Adrenal gland (tissue), 12 donors: ENCODE data around the gene PIKFYVE. TPM values are rescaled to one million over a fixed set of nuclear protein-coding genes. Genes with fewer than 3 reads are reported as not detected.
A peak's percentile ranks its signal among the peaks of the same experiment; 100 is the strongest.

ENCODE experiments used
- DNase-seq, 7 donors: peaks; one replicate each; pipeline ENCODE4 v3.0.0-alpha.2; 2019 to 2020
- H3K27ac ChIP-seq, 5 donors: fragments of 200-600 bp; sonication (generic) in 4 of 5; 1 replicate in 3 of 5; 2 replicates in 2 of 5; pipeline versions ENCODE4 v1.5.1 to v1.8.0; 2016 to 2020; ENCODE audit warnings: mild to moderate bottlenecking in 1 of 5
- H3K27me3 ChIP-seq: fragments of 200-600 bp; 2 replicates; pipeline ENCODE4 v1.8.0; 2021
- H3K36me3 ChIP-seq, 2 donors: fragments of 200-600 bp; replicated peaks in 1 of 2; 1 replicate in 1 of 2; 2 replicates in 1 of 2; pipeline versions ENCODE4 v1.5.1 to v1.8.0; 2018 to 2022
- H3K4me1 ChIP-seq, 2 donors: fragments of 200-600 bp; replicated peaks in 1 of 2; 1 replicate in 1 of 2; 2 replicates in 1 of 2; pipeline versions ENCODE4 v1.5.1 to v1.8.0; 2018 to 2021
- H3K4me3 ChIP-seq, 4 donors: fragments of 200-600 bp; sonication (generic) in 3 of 4; one replicate each; pipeline ENCODE4 v1.5.1; 2016 to 2018
- H3K9me3 ChIP-seq, 3 donors: fragments of 200-600 bp; sonication (generic) in 1 of 3; replicated peaks in 1 of 3; 1 replicate in 2 of 3; 2 replicates in 1 of 3; pipeline versions ENCODE4 v1.5.1 to v1.8.0; 2016 to 2021
- POLR2A ChIP-seq, 2 donors: fragments of 450-650 bp; IDR thresholded peaks; one replicate each; pipeline ENCODE4 v1.6.1; 2017; ENCODE audit warnings: antibody characterized with exemption in 2 of 2, mild to moderate bottlenecking in 2 of 2, moderate library complexity in 1 of 2
- WGBS, 4 donors: extraction: QIAGEN DNeasy Blood & Tissue Kit in 2 of 4; methylation state at CpG; one replicate each; pipeline versions ENCODE4 v1.1.5 to v1.1.7; 2013 to 2017; 5-methylcytosine and 5-hydroxymethylcytosine counted together
- intact Hi-C, 2 donors: fragments of 100-400 bp; cut with DNase I; formaldehyde crosslinking; loops; one replicate each; pipeline versions ENCODE4 v1.14.1 to v1.15.0; 2022 to 2023
- polyA plus RNA-seq, 3 donors: library from polyadenylated mRNA; stranded (reverse); fragments of 200-250 nt in 2 of 3; fragments of 350-450 nt in 1 of 3; fragmentation: Illumina TruSeq in 1 of 3; extraction: RNeasy Lipid Tissue Mini Kit (QIAGEN cat#74804) in 1 of 3; gene quantifications; one replicate each; pipeline ENCODE4 v1.2.3, GENCODE V29; 2013 to 2014
- total RNA-seq, 9 donors: library from RNA; depleted of rRNA in 4 of 9; stranded (reverse); fragments of >200 nt in 4 of 9; fragments of 120-200 nt in 1 of 9; fragmentation: NEBNext Ultra II Directional in 1 of 9; extraction: Animal tissue kit (Norgen Biotek cat#: 25700) in 1 of 9; gene quantifications; one replicate each; pipeline versions ENCODE4 v1.1.0 to v1.2.4, GENCODE V29; 2013 to 2023
- TF ChIP-seq, protein P1 (sequence below), 6 experiments: fragments of 450-650 bp in 4 of 6; fragments of 200-600 bp in 2 of 6; sonication (generic) in 1 of 6; IDR thresholded peaks; 1 replicate in 5 of 6; 2 replicates in 1 of 6; pipeline versions ENCODE4 v1.5.1 to v1.8.0; 2016 to 2021; ENCODE audit warnings: antibody characterized with exemption in 6 of 6, mild to moderate bottlenecking in 2 of 6, moderate library complexity in 1 of 6
- donor health status: healthy with polysubstance abuse.
- donor health status: Bipolar disorder and iron deficiency.
- donor health status: DM: yes; HTN: yes; CAD: no.
- donor health status: DM: no; HTN: no; CAD: no.
- donor health status: DM: no; HTN: no; CAD: no.
- donor health status: DM: yes; HTN: yes; CAD: no.

Gene PIKFYVE
- total and polyA plus RNA-seq, 12 donors, result 5.1 to 36.5 (median 25.3) TPM

- no peaks in the 10 kb centered on the region for H3K9me3 ChIP-seq
- TF ChIP-seq POLR2A (IDR thresholded peaks at IDR 0.05), result no peak
- TF ChIP-seq, protein P1, sequence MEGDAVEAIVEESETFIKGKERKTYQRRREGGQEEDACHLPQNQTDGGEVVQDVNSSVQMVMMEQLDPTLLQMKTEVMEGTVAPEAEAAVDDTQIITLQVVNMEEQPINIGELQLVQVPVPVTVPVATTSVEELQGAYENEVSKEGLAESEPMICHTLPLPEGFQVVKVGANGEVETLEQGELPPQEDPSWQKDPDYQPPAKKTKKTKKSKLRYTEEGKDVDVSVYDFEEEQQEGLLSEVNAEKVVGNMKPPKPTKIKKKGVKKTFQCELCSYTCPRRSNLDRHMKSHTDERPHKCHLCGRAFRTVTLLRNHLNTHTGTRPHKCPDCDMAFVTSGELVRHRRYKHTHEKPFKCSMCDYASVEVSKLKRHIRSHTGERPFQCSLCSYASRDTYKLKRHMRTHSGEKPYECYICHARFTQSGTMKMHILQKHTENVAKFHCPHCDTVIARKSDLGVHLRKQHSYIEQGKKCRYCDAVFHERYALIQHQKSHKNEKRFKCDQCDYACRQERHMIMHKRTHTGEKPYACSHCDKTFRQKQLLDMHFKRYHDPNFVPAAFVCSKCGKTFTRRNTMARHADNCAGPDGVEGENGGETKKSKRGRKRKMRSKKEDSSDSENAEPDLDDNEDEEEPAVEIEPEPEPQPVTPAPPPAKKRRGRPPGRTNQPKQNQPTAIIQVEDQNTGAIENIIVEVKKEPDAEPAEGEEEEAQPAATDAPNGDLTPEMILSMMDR (IDR thresholded peaks at IDR 0.05), result no peak
- H3K4me1 ChIP-seq, result no peaks in the 10 kb centered on the region
- no peak overlapping the region for H3K27ac ChIP-seq
- 69 to 83% (median 81%) methylated on average over 2 of the region's 2 CpGs for WGBS, 4 donors
- H3K36me3 ChIP-seq, result no peaks in the 10 kb centered on the region
- H3K4me3 ChIP-seq, result no peak overlapping the region
- H3K27me3 ChIP-seq, result no peaks in the 10 kb centered on the region
- intact Hi-C loops, result no loop called here
- no peak for DNase-seq
Measured at GRCh38 chr2:208311321-208311720, 45.3 kb downstream of the PIKFYVE start.

- no peaks in the 10 kb centered on the region for H3K36me3 ChIP-seq
- 83 to 91% (median 84%) methylated on average over 4 of the region's 4 CpGs for WGBS, 4 donors
- no peak overlapping the region for H3K4me3 ChIP-seq
- H3K27me3 ChIP-seq, result no peaks in the 10 kb centered on the region
- no peak overlapping the region for H3K27ac ChIP-seq
- intact Hi-C loops, result no loop called here
- no peaks in the 10 kb centered on the region for H3K4me1 ChIP-seq
- no peaks in the 10 kb centered on the region for H3K9me3 ChIP-seq
- no peak for DNase-seq
- TF ChIP-seq, protein P1 (IDR thresholded peaks at IDR 0.05), result no peak
- no peak for TF ChIP-seq POLR2A (IDR thresholded peaks at IDR 0.05)
Measured at GRCh38 chr2:208311954-208312353, 45.9 kb downstream of the PIKFYVE start.

GRCh38 chr2:208315081-208315788 is 49.2 kb downstream of the PIKFYVE start:
- Histone ChIP-seq H3K27me3 (no peaks in the 10 kb centered on the region), H3K4me3 (no peak overlapping the region), H3K4me1 (peaks cover 0 to 13% of the 10 kb centered on the region in 2 donors), H3K36me3 (peaks cover 0 to 8% of the 10 kb centered on the region in 2 donors), H3K9me3 (no peaks in the 10 kb centered on the region), H3K27ac (no peak overlapping the region)
- TF ChIP-seq, protein P1 (IDR thresholded peaks at IDR 0.05), result no peak
- no peak for TF ChIP-seq POLR2A (IDR thresholded peaks at IDR 0.05)
- WGBS, 4 donors, result 52 to 56% (median 54%) methylated on average over 8 of the region's 8 CpGs
- DNase-seq, result peak; percentile 23 to 74 (median 63)
- intact Hi-C loops, result no loop called here

GRCh38 chr2:208318127-208318526 is 52.1 kb downstream of the PIKFYVE start:
- WGBS, 4 donors, result 67 to 82% (median 75%) methylated on average over 2 of the region's 2 CpGs
- Histone ChIP-seq H3K27ac (no peak overlapping the region), H3K27me3 (no peaks in the 10 kb centered on the region), H3K9me3 (no peaks in the 10 kb centered on the region), H3K4me1 (peaks cover 0 to 16% of the 10 kb centered on the region in 2 donors), H3K36me3 (peaks cover 0 to 8% of the 10 kb centered on the region in 2 donors), H3K4me3 (no peak overlapping the region)
- intact Hi-C loops, result no loop called here
- no peak for TF ChIP-seq POLR2A (IDR thresholded peaks at IDR 0.05)
- TF ChIP-seq, protein P1 (IDR thresholded peaks at IDR 0.05), result no peak
- DNase-seq, result no peak
